HEK293T (cell line): ENCODE results near the gene UHRF1.

Source experiments
- ARNT ChIP-seq: fragments of 450-650 bp; IDR thresholded peaks from 2 replicates; pipeline ENCODE4 v1.6.1; 2017; ENCODE audit warnings: mild to moderate bottlenecking
- CTBP1 ChIP-seq: fragments of 450-650 bp; IDR thresholded peaks from 2 replicates; pipeline ENCODE4 v1.6.1; 2016; ENCODE audit warnings: borderline replicate concordance
- FOXA1 ChIP-seq: fragments of 450-650 bp; IDR thresholded peaks from 2 replicates; pipeline ENCODE4 v1.6.1; 2016; ENCODE audit warnings: mild to moderate bottlenecking
- FOXK2 ChIP-seq: fragments of 450-650 bp; IDR thresholded peaks from 2 replicates; pipeline ENCODE4 v1.6.1; 2016; ENCODE audit warnings: mild to moderate bottlenecking
- FOXM1 ChIP-seq: fragments of 450-650 bp; IDR thresholded peaks from 2 replicates; pipeline ENCODE4 v1.6.1; 2017; ENCODE audit warnings: mild to moderate bottlenecking, borderline replicate concordance
- HDGF ChIP-seq: fragments of 450-650 bp; IDR thresholded peaks from 2 replicates; pipeline ENCODE4 v1.6.1; 2017; ENCODE audit warnings: antibody characterized with exemption, borderline replicate concordance
- SP1 ChIP-seq: fragments of 450-650 bp; IDR thresholded peaks from 2 replicates; pipeline ENCODE4 v1.6.1; 2017
- SUZ12 ChIP-seq: fragments of 450-650 bp; IDR thresholded peaks from 2 replicates; pipeline ENCODE4 v1.6.1; 2016; ENCODE audit warnings: mild to moderate bottlenecking
- TARDBP ChIP-seq: fragments of 450-650 bp; IDR thresholded peaks from 2 replicates; pipeline ENCODE4 v1.6.1; 2016
- ZNF384 ChIP-seq: fragments of 450-650 bp; IDR thresholded peaks from 2 replicates; pipeline ENCODE4 v1.6.1; 2016
- TF ChIP-seq, protein P1 (sequence below): fragments of 450-650 bp; IDR thresholded peaks from 2 replicates; pipeline ENCODE4 v1.6.1; 2016

DNA sequence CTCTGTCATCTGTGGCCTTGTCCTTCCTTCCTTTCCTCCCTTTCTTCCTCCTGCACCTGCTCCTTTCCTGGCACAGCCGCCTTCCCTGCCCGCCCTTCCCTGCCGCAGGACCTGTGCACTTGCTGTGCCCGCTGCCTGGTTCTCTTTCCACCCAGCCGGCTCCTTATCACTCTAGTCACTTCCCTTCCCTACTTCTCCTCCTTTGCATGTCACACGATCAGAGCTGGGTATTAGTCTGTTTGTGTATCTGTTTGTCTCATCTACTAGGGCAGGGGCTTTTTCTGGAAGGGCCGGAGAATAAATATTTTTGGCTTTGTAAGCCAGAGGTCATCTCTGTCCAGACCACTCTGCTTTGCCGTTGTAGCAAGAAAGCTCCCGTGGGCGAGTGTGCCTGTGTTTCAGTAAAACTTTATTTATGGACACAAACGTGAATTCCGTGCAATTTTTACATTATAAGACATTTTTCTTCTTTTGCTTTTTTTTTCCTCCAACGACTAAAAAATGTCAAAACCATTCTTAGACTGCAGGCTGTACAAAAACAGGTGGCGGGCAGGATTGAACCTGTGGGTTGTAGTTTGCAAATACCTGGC, 65.7 kb downstream of the UHRF1 start:
- TF ChIP-seq ZNF384, result no peak
- no peak for TF ChIP-seq SUZ12
- no peak for TF ChIP-seq CTBP1
- TF ChIP-seq ARNT, result no peak
- TF ChIP-seq HDGF, result no peak
- TF ChIP-seq FOXA1, result no peak
- no peak for TF ChIP-seq SP1
- no peak for TF ChIP-seq FOXM1
- TF ChIP-seq TARDBP, result no peak
- TF ChIP-seq FOXK2, result no peak
- TF ChIP-seq, protein P1, sequence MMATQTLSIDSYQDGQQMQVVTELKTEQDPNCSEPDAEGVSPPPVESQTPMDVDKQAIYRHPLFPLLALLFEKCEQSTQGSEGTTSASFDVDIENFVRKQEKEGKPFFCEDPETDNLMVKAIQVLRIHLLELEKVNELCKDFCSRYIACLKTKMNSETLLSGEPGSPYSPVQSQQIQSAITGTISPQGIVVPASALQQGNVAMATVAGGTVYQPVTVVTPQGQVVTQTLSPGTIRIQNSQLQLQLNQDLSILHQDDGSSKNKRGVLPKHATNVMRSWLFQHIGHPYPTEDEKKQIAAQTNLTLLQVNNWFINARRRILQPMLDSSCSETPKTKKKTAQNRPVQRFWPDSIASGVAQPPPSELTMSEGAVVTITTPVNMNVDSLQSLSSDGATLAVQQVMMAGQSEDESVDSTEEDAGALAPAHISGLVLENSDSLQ, result no peak
